Activated CD4-positive, alpha-beta T cell treated with anti-CD3 and anti-CD28 coated beads, Interleukin-2, amount 10 ng/mL, durations not matched to agents 24 days and 14 days (primary cell): ENCODE measurements around the gene SH2D4B. TPM values are rescaled to one million over a fixed set of nuclear protein-coding genes. Genes with fewer than 3 reads are reported as not detected.

Source experiments
- DNase-seq: peaks from one replicate; pipeline ENCODE4 v3.0.0; 2022
- H3K27ac Mint-ChIP-seq: one replicate; pipeline ENCODE4 v1.8.0; 2022; ENCODE audit warnings: mild to moderate bottlenecking, mixed read lengths
- H3K27me3 Mint-ChIP-seq: one replicate; pipeline ENCODE4 v1.8.0; 2022; ENCODE audit warnings: mixed read lengths
- H3K36me3 Mint-ChIP-seq: one replicate; pipeline ENCODE4 v1.8.0; 2022; ENCODE audit warnings: low read depth, mild to moderate bottlenecking, mixed read lengths
- H3K4me1 Mint-ChIP-seq: one replicate; pipeline ENCODE4 v1.8.0; 2021; ENCODE audit warnings: mixed read lengths
- H3K4me3 Mint-ChIP-seq: one replicate; pipeline ENCODE4 v1.8.0; 2022; ENCODE audit warnings: mild to moderate bottlenecking, moderate library complexity, mixed read lengths
- H3K9me3 Mint-ChIP-seq: one replicate; pipeline ENCODE4 v1.8.0; 2021; ENCODE audit warnings: mixed read lengths
- intact Hi-C: fragments of 100-400 bp; cut with micrococcal nuclease; formaldehyde crosslinking; loops from one replicate; pipeline ENCODE4 v1.15.1; 2023
- total RNA-seq: library from RNA; stranded (reverse); gene quantifications from 2 replicates; pipeline ENCODE4 v1.2.3, GENCODE V29; 2022

SH2D4B gene
- total RNA-seq, 1 donor from 2014 or later, result 0.23 TPM

DNA sequence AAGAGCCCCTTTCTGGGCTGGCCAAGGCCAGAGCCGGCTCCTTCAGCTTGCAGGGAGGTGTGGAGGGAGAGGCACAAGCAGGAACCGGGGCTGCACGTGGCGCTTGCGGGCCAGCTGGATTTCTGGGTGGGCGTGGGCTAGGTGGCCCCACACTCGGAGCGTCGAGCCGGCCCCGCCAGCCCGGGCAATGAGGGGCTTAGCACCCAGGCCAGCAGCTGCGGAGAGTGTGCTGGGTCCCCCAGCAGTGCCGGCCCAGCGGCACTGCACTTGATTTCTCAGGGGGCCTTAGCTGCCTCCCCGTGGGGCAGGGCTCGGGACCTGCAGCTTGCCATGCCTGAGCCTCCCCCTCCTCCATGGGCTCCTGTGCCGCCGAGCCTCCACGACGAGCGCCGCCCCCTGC, 48.1 kb downstream of the SH2D4B start:
- H3K36me3 Mint-ChIP-seq, result no peaks in the 10 kb centered on the region
- intact Hi-C loops, result no loop called here
- DNase-seq, result no peak
- H3K27ac Mint-ChIP-seq, result no peak overlapping the region
- H3K4me1 Mint-ChIP-seq, result no peaks in the 10 kb centered on the region
- H3K27me3 Mint-ChIP-seq, result peaks cover 10% of the 10 kb centered on the region
- no peak overlapping the region for H3K4me3 Mint-ChIP-seq
- H3K9me3 Mint-ChIP-seq, result no peaks in the 10 kb centered on the region

GRCh38 chr10:80588546-80588945, 50.8 kb downstream of the SH2D4B start:
- no peaks in the 10 kb centered on the region for H3K36me3 Mint-ChIP-seq
- DNase-seq, result no peak
- intact Hi-C loops, result no loop called here
- no peaks in the 10 kb centered on the region for H3K4me1 Mint-ChIP-seq
- H3K9me3 Mint-ChIP-seq, result no peaks in the 10 kb centered on the region
- no peak overlapping the region for H3K27ac Mint-ChIP-seq
- H3K4me3 Mint-ChIP-seq, result no peak overlapping the region
- peaks cover 6% of the 10 kb centered on the region for H3K27me3 Mint-ChIP-seq

- Mint-ChIP-seq H3K4me1 (no peaks in the 10 kb centered on the region), H3K9me3 (no peaks in the 10 kb centered on the region), H3K27ac (no peak overlapping the region), H3K4me3 (no peak overlapping the region), H3K36me3 (no peaks in the 10 kb centered on the region), H3K27me3 (peaks cover 3% of the 10 kb centered on the region)
- intact Hi-C loops, result no loop called here
- no peak for DNase-seq
These were observed 52.1 kb downstream of the SH2D4B start for GRCh38 chr10:80589726-80590373.

GRCh38 chr10:80590585-80591125, 53.0 kb downstream of the SH2D4B start:
- Mint-ChIP-seq H3K9me3 (no peaks in the 10 kb centered on the region), H3K4me1 (no peaks in the 10 kb centered on the region), H3K4me3 (no peak overlapping the region), H3K36me3 (no peaks in the 10 kb centered on the region), H3K27ac (no peak overlapping the region), H3K27me3 (peaks cover 3% of the 10 kb centered on the region)
- DNase-seq, result no peak
- intact Hi-C loops, result no loop called here

- intact Hi-C loops, result loop anchor here (5.0 kb wide), 2 partner anchors 154 to 214 kb away; no protein-coding TSS in a partner anchor
- H3K27me3 Mint-ChIP-seq, result peaks cover 3% of the 10 kb centered on the region
- no peaks in the 10 kb centered on the region for H3K9me3 Mint-ChIP-seq
- no peak overlapping the region for H3K27ac Mint-ChIP-seq
- no peaks in the 10 kb centered on the region for H3K36me3 Mint-ChIP-seq
- H3K4me1 Mint-ChIP-seq, result peaks cover 3% of the 10 kb centered on the region
- peak; percentile 80 for DNase-seq
- no peak overlapping the region for H3K4me3 Mint-ChIP-seq
These were observed 58.9 kb downstream of the SH2D4B start for GRCh38 chr10:80596391-80597257.

DNA sequence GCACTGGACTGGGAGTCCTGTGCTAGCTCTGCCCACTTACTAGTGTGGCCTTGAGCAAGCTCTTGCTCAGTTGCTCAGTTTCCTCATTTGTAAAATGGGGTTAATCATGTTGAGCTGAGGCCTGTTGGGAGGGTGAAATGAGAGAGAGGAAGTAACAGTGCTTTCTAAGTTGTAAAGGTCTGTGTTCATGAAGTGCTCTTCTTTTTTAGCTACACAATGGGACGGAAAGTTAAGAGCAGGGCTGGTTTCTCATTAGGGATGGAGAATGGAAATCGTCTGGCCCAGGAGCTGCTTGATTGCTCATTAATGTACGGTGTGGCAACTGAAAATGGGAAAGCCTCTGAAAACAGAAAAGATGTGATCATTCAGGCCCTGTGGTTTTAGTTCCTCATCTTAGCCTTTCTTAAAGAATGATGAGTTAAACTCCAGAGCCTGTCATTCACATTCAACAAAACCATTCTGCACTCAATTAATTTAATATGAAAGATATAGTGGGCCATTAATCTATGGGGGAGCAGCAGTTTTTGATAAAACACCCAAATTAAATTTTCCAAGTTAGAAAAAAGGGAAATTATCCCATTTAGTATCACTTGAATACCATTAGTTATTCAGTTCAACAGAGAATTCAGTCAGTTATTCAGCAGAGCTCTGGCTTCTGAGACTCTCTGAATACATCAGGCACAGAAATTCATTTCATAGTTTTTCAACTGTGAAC, 60.5 kb downstream of the SH2D4B start:
- Mint-ChIP-seq H3K27me3 (peaks cover 3% of the 10 kb centered on the region), H3K4me1 (peaks cover 3% of the 10 kb centered on the region), H3K9me3 (no peaks in the 10 kb centered on the region), H3K36me3 (no peaks in the 10 kb centered on the region), H3K4me3 (no peak overlapping the region), H3K27ac (no peak overlapping the region)
- intact Hi-C loops, result loop anchor here (5.0 kb wide), 2 partner anchors 156 to 216 kb away; no protein-coding TSS in a partner anchor
- DNase-seq, result no peak

GRCh38 chr10:80598951-80599350, 61.2 kb downstream of the SH2D4B start:
- no peaks in the 10 kb centered on the region for H3K36me3 Mint-ChIP-seq
- H3K27ac Mint-ChIP-seq, result no peak overlapping the region
- peaks cover 3% of the 10 kb centered on the region for H3K4me1 Mint-ChIP-seq
- DNase-seq, result no peak
- H3K27me3 Mint-ChIP-seq, result peaks cover 3% of the 10 kb centered on the region
- no peak overlapping the region for H3K4me3 Mint-ChIP-seq
- H3K9me3 Mint-ChIP-seq, result no peaks in the 10 kb centered on the region
- intact Hi-C loops, result loop anchor here (5.0 kb wide), 2 partner anchors 157 to 217 kb away; no protein-coding TSS in a partner anchor

- no peaks in the 10 kb centered on the region for H3K9me3 Mint-ChIP-seq
- intact Hi-C loops, result loop anchor here (5.0 kb wide), 2 partner anchors 157 to 217 kb away; no protein-coding TSS in a partner anchor
- peak; percentile 78 for DNase-seq
- no peaks in the 10 kb centered on the region for H3K27me3 Mint-ChIP-seq
- H3K27ac Mint-ChIP-seq, result no peak overlapping the region
- no peak overlapping the region for H3K4me3 Mint-ChIP-seq
- peaks cover 3% of the 10 kb centered on the region for H3K4me1 Mint-ChIP-seq
- no peaks in the 10 kb centered on the region for H3K36me3 Mint-ChIP-seq
These were observed 61.7 kb downstream of the SH2D4B start for GRCh38 chr10:80599424-80599847.

DNA sequence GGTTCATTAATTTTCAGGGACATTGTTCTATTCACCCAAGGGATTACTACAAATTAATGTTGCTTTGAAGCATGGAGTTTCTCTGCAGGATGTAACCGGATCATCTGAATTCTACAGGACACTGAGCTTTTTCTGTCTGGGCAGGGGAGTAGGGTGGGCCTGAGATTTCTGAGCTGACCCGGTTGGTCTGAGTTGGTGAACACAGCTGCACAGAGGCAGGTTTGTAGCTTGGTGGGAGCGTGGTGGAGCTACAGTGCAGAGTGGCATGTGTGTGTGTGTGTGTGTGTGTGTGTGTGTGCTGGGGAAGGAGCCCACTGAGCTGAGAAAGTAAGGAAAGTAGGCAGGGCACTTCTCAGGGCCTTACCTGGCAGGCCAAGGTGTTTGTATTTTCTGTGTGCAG, 62.6 kb downstream of the SH2D4B start:
- no peaks in the 10 kb centered on the region for H3K9me3 Mint-ChIP-seq
- H3K27me3 Mint-ChIP-seq, result no peaks in the 10 kb centered on the region
- peaks cover 3% of the 10 kb centered on the region for H3K4me1 Mint-ChIP-seq
- no peak for DNase-seq
- intact Hi-C loops, result no loop called here
- H3K36me3 Mint-ChIP-seq, result no peaks in the 10 kb centered on the region
- no peak overlapping the region for H3K27ac Mint-ChIP-seq
- H3K4me3 Mint-ChIP-seq, result no peak overlapping the region

DNA sequence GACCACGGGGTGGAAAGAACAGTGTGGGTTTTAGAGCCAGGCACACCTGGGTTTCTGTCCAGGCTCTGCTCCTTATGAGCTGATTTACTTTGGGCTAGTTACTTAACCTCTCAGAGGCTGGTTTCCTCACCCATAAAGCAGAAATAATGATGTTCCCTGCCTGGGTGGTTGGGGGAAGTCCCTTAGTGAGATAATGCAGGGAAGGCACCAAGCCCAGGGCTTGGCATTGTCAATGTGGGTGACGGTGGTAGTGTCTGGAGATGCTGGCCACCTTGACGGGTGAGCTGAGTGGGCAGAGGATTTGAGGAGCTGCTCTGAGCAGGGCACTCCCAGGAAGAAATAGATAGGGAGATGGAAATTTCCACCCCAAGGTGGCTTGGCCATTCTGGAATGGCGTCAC, 65.2 kb downstream of the SH2D4B start:
- intact Hi-C loops, result no loop called here
- peaks cover 2% of the 10 kb centered on the region for H3K4me1 Mint-ChIP-seq
- DNase-seq, result no peak

DNA sequence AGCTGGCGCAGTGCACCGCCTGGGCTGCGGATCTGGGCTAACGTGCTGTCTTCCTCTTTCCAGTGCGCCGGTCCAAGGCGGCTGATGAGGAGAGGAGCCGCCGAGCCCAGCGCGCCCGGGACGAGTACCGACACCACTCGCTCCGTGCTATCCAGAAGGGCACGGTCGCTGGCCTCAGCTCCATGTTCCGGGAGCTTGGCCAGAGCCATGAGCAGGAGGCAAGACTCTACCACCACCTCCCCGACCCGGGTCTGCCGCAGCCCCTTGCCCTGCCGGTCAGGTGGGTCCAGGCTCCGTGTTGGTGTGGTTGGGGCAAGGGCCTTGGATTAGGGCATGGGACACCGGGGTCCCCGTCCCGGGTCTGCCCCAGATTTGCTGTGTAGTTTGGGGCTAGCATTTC, 65.8 kb downstream of the SH2D4B start:
- intact Hi-C loops, result no loop called here
- Mint-ChIP-seq H3K4me3 (no peak overlapping the region), H3K9me3 (no peaks in the 10 kb centered on the region), H3K27ac (no peak overlapping the region), H3K4me1 (no peaks in the 10 kb centered on the region), H3K36me3 (no peaks in the 10 kb centered on the region), H3K27me3 (no peaks in the 10 kb centered on the region)
- DNase-seq, result no peak

More for the DNA sequence above, 65.2 kb downstream of the SH2D4B start:
- H3K9me3 Mint-ChIP-seq, result no peaks in the 10 kb centered on the region
- H3K36me3 Mint-ChIP-seq, result no peaks in the 10 kb centered on the region
- no peaks in the 10 kb centered on the region for H3K27me3 Mint-ChIP-seq
- H3K27ac Mint-ChIP-seq, result no peak overlapping the region
- H3K4me3 Mint-ChIP-seq, result no peak overlapping the region

GRCh38 chr10:80608706-80609105, 71.0 kb downstream of the SH2D4B start:
- Mint-ChIP-seq H3K27ac (no peak overlapping the region), H3K9me3 (no peaks in the 10 kb centered on the region), H3K36me3 (no peaks in the 10 kb centered on the region), H3K4me1 (no peaks in the 10 kb centered on the region), H3K27me3 (peaks cover 4% of the 10 kb centered on the region), H3K4me3 (no peak overlapping the region)
- no peak for DNase-seq
- intact Hi-C loops, result no loop called here

GRCh38 chr10:80609331-80609730, 71.6 kb downstream of the SH2D4B start:
- Mint-ChIP-seq H3K4me1 (no peaks in the 10 kb centered on the region), H3K36me3 (no peaks in the 10 kb centered on the region), H3K9me3 (no peaks in the 10 kb centered on the region), H3K27ac (no peak overlapping the region), H3K27me3 (peaks cover 4% of the 10 kb centered on the region), H3K4me3 (no peak overlapping the region)
- DNase-seq, result no peak
- intact Hi-C loops, result no loop called here
